ENCODE data around the gene CLCN5. TPM values are rescaled to one million over a fixed set of nuclear protein-coding genes. Genes with fewer than 3 reads are reported as not detected.
A peak's percentile ranks its signal among the peaks of the same experiment; 100 is the strongest.

The CLCN5 gene
- total and polyA plus RNA-seq, 10 of the 15 experiments (the other 5 are each of a cell fraction or from before 2014, with no cell fraction given) = 0.33 to 3.8 (median 2.6) TPM

GRCh38 chrX:50036426-50036825 lies 114.0 kb downstream of the CLCN5 start:
- H4K20me1 ChIP-seq (ENCODE audit: control insufficient read depth, insufficient read depth) = no peaks in the 10 kb centered on the region
- no peak overlapping the region for H3K4me3 ChIP-seq
- intact Hi-C loops (cut with micrococcal nuclease; ENCODE audit: unreplicated experiment) = no loop called here
- no peak for ATAC-seq
- DNase-seq (ENCODE audit: low read depth, low spot score) = no peak
- TF ChIP-seq, protein P1, sequence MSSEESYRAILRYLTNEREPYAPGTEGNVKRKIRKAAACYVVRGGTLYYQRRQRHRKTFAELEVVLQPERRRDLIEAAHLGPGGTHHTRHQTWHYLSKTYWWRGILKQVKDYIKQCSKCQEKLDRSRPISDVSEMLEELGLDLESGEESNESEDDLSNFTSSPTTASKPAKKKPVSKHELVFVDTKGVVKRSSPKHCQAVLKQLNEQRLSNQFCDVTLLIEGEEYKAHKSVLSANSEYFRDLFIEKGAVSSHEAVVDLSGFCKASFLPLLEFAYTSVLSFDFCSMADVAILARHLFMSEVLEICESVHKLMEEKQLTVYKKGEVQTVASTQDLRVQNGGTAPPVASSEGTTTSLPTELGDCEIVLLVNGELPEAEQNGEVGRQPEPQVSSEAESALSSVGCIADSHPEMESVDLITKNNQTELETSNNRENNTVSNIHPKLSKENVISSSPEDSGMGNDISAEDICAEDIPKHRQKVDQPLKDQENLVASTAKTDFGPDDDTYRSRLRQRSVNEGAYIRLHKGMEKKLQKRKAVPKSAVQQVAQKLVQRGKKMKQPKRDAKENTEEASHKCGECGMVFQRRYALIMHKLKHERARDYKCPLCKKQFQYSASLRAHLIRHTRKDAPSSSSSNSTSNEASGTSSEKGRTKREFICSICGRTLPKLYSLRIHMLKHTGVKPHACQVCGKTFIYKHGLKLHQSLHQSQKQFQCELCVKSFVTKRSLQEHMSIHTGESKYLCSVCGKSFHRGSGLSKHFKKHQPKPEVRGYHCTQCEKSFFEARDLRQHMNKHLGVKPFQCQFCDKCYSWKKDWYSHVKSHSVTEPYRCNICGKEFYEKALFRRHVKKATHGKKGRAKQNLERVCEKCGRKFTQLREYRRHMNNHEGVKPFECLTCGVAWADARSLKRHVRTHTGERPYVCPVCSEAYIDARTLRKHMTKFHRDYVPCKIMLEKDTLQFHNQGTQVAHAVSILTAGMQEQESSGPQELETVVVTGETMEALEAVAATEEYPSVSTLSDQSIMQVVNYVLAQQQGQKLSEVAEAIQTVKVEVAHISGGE (CRISPR knock-in tag; IDR thresholded peaks at IDR 0.05) = no peak
- TF ChIP-seq BCL11A (IDR thresholded peaks at IDR 0.05; ENCODE audit: low read depth, low read length) = no peak
- no peak for TF ChIP-seq LARP7 (IDR thresholded peaks at IDR 0.05)
- TF ChIP-seq KDM1A (IDR thresholded peaks at IDR 0.05; ENCODE audit: borderline replicate concordance) = no peak
- no peak for TF ChIP-seq SP1 (IDR thresholded peaks at IDR 0.05; ENCODE audit: low read depth, low read length)
- TF ChIP-seq SIX5 (IDR thresholded peaks at IDR 0.05; ENCODE audit: low read depth, low read length, severe bottlenecking) = no peak
- TF ChIP-seq, protein P2, sequence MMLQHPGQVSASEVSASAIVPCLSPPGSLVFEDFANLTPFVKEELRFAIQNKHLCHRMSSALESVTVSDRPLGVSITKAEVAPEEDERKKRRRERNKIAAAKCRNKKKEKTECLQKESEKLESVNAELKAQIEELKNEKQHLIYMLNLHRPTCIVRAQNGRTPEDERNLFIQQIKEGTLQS (IDR thresholded peaks at IDR 0.05; ENCODE audit: borderline replicate concordance, extremely low read depth, low read depth, low read length) = no peak
- TF ChIP-seq PKNOX1 (IDR thresholded peaks at IDR 0.05) = no peak
- TF ChIP-seq RCOR1 (conservative IDR thresholded peaks at IDR 0.05; ENCODE audit: low read depth, low read length) = no peak
- TF ChIP-seq, protein P3, sequence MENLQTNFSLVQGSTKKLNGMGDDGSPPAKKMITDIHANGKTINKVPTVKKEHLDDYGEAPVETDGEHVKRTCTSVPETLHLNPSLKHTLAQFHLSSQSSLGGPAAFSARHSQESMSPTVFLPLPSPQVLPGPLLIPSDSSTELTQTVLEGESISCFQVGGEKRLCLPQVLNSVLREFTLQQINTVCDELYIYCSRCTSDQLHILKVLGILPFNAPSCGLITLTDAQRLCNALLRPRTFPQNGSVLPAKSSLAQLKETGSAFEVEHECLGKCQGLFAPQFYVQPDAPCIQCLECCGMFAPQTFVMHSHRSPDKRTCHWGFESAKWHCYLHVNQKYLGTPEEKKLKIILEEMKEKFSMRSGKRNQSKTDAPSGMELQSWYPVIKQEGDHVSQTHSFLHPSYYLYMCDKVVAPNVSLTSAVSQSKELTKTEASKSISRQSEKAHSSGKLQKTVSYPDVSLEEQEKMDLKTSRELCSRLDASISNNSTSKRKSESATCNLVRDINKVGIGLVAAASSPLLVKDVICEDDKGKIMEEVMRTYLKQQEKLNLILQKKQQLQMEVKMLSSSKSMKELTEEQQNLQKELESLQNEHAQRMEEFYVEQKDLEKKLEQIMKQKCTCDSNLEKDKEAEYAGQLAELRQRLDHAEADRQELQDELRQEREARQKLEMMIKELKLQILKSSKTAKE (IDR thresholded peaks at IDR 0.05; ENCODE audit: low read depth, poor library complexity, severe bottlenecking) = no peak
- TF ChIP-seq IRF4 (IDR thresholded peaks at IDR 0.05; ENCODE audit: low read depth, low read length) = no peak
- TF ChIP-seq SREBF2 (IDR thresholded peaks at IDR 0.05; ENCODE audit: low read length) = no peak
- no peak for TF ChIP-seq TARDBP (IDR thresholded peaks at IDR 0.05; ENCODE audit: borderline replicate concordance)
- SMC1A ChIA-PET (ENCODE audit: uncharacterized antibody, unreplicated experiment) = no interaction called here
- H3K4me1 ChIP-seq (ENCODE audit: control insufficient read depth, insufficient read depth, low read length) = no peaks in the 10 kb centered on the region
- BruUV-seq (replicated peaks) = no TSS peak
- RAD21 ChIA-PET (ENCODE audit: unreplicated experiment) = no interaction called here
- WGBS (ENCODE audit: insufficient coverage, insufficient replicate concordance, low lambda C conversion rate, missing lambda C conversion rate) = 34% methylated on average over 2 of the region's 2 CpGs
- H3K9ac ChIP-seq (ENCODE audit: control insufficient read depth, insufficient read depth, low read length) = no peak overlapping the region
- CTCF ChIA-PET = no interaction called here
- H2AFZ ChIP-seq (ENCODE audit: control insufficient read depth, low read depth, low read length) = no peak overlapping the region; the same call in 1 of the 2 replicates
- POLR2A ChIA-PET = no interaction called here
- no peaks in the 10 kb centered on the region for H3K27me3 ChIP-seq (replicated peaks in 1 of 2; ENCODE audit: control insufficient read depth in 2 of 2, insufficient read depth in 2 of 2, low read length in 1 of 2)
- no peaks in the 10 kb centered on the region for H3K36me3 ChIP-seq (ENCODE audit: control insufficient read depth in 2 of 2, insufficient read depth in 2 of 2, low read length in 1 of 2)
- no peaks in the 10 kb centered on the region for H3K9me3 ChIP-seq (replicated peaks; ENCODE audit: control insufficient read depth, insufficient read depth, low read length)
- H3K4me2 ChIP-seq (ENCODE audit: control insufficient read depth, insufficient read depth) = no peak overlapping the region
- FAIRE-seq = peak; percentile 41
- in situ Hi-C loops (cut with MboI) = no loop called here
- H3K27ac ChIP-seq (ENCODE audit: control insufficient read depth, insufficient read depth) = no peak overlapping the region
- no peaks in the 10 kb centered on the region for H3K79me2 ChIP-seq (ENCODE audit: control insufficient read depth, insufficient read depth, low read length)
